Esophagus squamous epithelium (tissue), 4 donors: ENCODE data around the gene SYNRG.

Experiments
- POLR2A ChIP-seq, 4 donors: fragments of 450-650 bp; IDR thresholded peaks; one replicate each; pipeline ENCODE4 v1.6.1; 2017; ENCODE audit warnings: antibody characterized with exemption in 4 of 4, mild to moderate bottlenecking in 4 of 4, moderate library complexity in 3 of 4
- TF ChIP-seq, protein P1 (sequence below), 6 experiments: fragments of 450-650 bp in 4 of 6; fragments of 200-600 bp in 2 of 6; sonication (generic) in 2 of 6; IDR thresholded peaks; one replicate each; pipeline ENCODE4 v1.5.1; 2016 to 2019; ENCODE audit warnings: antibody characterized with exemption in 6 of 6, mild to moderate bottlenecking in 4 of 6, moderate library complexity in 4 of 6

DNA sequence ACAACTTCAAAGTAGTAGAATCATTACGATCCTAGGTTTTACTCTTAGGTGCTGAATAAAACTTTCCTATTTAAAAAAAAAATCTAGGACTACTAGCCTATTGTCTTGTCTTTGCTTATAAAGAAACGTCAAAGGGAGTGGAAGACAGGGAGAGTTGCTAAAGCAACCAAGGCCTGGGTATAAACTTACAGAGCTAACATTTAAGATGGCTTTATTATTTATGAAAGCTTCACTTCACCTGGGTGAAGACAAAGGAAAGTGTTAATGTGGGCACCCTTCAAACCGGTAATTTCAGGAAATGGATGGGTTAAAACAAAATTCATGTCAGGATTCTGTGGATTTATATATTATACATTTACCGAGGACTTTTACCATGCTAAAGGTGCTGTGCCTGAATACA, 117.1 kb downstream of the SYNRG start:
- TF ChIP-seq, protein P1, sequence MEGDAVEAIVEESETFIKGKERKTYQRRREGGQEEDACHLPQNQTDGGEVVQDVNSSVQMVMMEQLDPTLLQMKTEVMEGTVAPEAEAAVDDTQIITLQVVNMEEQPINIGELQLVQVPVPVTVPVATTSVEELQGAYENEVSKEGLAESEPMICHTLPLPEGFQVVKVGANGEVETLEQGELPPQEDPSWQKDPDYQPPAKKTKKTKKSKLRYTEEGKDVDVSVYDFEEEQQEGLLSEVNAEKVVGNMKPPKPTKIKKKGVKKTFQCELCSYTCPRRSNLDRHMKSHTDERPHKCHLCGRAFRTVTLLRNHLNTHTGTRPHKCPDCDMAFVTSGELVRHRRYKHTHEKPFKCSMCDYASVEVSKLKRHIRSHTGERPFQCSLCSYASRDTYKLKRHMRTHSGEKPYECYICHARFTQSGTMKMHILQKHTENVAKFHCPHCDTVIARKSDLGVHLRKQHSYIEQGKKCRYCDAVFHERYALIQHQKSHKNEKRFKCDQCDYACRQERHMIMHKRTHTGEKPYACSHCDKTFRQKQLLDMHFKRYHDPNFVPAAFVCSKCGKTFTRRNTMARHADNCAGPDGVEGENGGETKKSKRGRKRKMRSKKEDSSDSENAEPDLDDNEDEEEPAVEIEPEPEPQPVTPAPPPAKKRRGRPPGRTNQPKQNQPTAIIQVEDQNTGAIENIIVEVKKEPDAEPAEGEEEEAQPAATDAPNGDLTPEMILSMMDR (IDR thresholded peaks at IDR 0.05) = no peak
- no peak for TF ChIP-seq POLR2A (IDR thresholded peaks at IDR 0.05)
